ENCODE results near the gene PRKCE.

The PRKCE gene

DNA sequence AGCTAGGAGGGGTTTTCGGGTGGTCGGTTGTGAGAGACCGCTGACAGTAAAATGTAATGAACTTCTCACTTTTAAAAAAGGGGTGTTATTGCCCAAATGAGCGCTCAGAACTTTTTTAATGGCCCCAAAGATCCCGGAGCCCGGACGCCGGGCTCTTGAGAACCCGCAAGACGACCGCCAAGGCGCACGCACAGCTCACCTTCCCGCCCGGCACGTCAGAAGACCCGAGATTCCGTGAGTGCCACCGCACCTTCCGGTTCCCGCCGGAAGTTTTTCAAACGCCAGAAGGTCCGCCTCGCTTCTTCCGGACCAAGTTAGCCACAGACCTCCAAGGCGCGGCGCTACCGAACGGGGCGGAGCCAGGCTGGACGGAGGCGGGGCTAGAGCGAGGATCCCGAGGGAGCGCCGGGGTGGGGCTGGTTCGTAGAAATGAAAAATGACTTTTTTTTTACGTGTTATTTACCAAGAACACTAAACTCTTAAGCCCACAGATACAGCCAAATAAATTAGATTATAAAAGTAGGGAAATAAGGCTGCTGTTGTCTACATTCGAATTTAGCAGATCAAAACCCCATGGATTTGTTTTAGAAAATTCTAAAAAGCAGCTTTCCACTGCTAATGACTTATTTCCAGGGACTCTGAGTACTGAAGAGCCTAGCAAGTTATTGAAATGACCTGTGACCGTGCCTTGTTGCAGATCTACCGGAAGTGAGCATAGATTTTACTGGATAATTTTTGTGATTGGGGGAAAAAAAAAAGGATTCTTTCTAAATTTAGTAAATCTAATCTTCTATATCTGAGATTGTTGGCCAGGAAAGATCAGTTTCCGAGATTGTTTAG lies 40.2 kb upstream of the PRKCE start, which contains the start of gene SRBD1:
TSS of gene SRBD1 (minus strand) at position 248 of the 840 bp plus-strand sequence. CDS start 5,826 bp downstream, outside the sequence.
- no peak for TF ChIP-seq CTCF (conservative IDR thresholded peaks at IDR 0.05; ENCODE audit: low read depth)
- peak; percentile 89 for DNase-seq (ENCODE audit: low spot score)
- peak within 1 kb of the TSS; percentile 90 for H3K27ac ChIP-seq
- POLR2A ChIA-PET (ENCODE audit: low non-redundant PET) = interaction anchor here (0.7 kb wide), 1 partner anchor 44 kb away, joined by 3 read pairs; no protein-coding TSS in a partner anchor
- CTCF ChIA-PET = interaction anchor here (0.7 to 1.1 kb wide), 2 partner anchors 14 to 630 kb away, joined by 3 read pairs; no protein-coding TSS in a partner anchor

DNA sequence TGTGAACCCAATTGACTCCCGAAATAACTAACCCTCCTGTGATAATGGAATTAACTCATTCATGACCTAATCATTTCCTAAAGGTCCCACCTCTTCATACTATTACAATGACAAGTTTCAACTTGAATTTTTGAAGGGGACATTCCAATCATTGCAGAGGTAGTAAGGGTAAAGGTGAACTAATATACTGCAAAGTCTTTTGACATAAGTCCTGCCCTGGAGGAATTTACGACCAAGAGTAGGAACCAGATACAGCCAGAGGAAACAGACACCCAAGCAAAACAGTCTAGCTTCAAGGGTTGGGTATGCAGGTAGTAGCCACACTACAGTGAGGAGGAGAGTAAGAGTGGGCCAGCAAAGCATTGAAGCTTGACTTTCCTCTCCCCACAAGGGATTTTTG lies 39.2 kb upstream of the PRKCE start:
- CTCF ChIA-PET = interaction anchor here (0.5 kb wide), 1 partner anchor 19 kb away, joined by 3 read pairs; no protein-coding TSS in a partner anchor
- DNase-seq (ENCODE audit: low spot score) = peak; percentile 31
- TF ChIP-seq CTCF (conservative IDR thresholded peaks at IDR 0.05; ENCODE audit: low read depth) = no peak
- no peak overlapping the region for H3K27ac ChIP-seq
- POLR2A ChIA-PET (ENCODE audit: low non-redundant PET) = no interaction called here

DNA sequence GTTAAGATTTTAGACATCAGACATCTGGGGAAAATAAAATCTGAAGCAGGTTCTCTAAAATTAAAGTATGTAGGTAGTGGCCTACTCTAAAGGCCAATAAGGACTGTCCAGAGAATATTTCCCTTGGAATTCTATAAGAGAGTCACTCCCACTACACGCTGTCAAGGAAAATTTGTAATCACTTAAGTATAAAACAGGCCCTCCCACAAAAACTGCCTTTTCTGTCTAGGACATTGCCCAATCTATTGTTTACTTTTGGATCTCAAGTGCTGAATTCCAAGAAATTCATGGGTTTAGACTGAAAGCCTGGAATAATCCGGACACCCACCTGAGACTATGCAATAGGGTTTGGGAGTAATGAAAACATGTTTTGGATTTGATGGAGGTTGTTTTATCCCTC lies 38.7 kb upstream of the PRKCE start:
- DNase-seq (ENCODE audit: low spot score) = peak; percentile 15
- ChIA-PET POLR2A (ENCODE audit: low non-redundant PET) (no interaction called here), CTCF (no interaction called here)
- no peak for TF ChIP-seq CTCF (conservative IDR thresholded peaks at IDR 0.05; ENCODE audit: low read depth)
- no peak overlapping the region for H3K27ac ChIP-seq

DNA sequence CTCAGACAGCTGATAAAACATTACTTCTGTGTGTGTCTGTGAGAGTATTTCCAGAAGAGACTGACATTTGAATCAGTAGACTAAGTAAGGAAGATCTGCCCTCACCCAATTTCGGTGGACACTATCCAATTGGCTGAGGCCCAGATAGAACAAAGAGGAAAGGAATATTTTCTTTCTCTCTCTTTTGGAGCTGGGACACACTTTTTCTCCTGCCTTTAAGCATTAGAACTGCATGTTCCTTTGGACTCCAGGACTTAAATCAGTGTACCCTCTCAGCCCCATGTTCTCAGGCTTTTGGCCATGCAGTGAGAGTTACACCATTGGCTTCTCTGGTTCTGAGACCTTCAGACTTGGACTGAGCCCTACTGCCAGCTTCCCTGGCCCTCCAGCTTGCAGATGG lies 37.1 kb upstream of the PRKCE start:
- no peak for TF ChIP-seq CTCF (conservative IDR thresholded peaks at IDR 0.05; ENCODE audit: low read depth)
- CTCF ChIA-PET = interaction anchor here (0.6 to 0.7 kb wide), 2 partner anchors 25 to 499 kb away, joined by 4 to 5 read pairs; no protein-coding TSS in a partner anchor
- H3K27ac ChIP-seq = no peak overlapping the region
- POLR2A ChIA-PET (ENCODE audit: low non-redundant PET) = no interaction called here
- DNase-seq (ENCODE audit: low spot score) = no peak

GRCh38 chr2:45614871-45615415 lies 36.5 kb upstream of the PRKCE start:
- POLR2A ChIA-PET (ENCODE audit: low non-redundant PET) = no interaction called here
- TF ChIP-seq CTCF (conservative IDR thresholded peaks at IDR 0.05; ENCODE audit: low read depth) = no peak
- H3K27ac ChIP-seq = no peak overlapping the region
- no peak for DNase-seq (ENCODE audit: low spot score)
- CTCF ChIA-PET = interaction anchor here (0.6 to 0.7 kb wide), 2 partner anchors 25 to 500 kb away, joined by 4 to 5 read pairs; no protein-coding TSS in a partner anchor

- no peak overlapping the region for H3K27ac ChIP-seq
- DNase-seq (ENCODE audit: low spot score) = peak; percentile 12
- TF ChIP-seq CTCF (conservative IDR thresholded peaks at IDR 0.05; ENCODE audit: low read depth) = no peak
- ChIA-PET POLR2A (ENCODE audit: low non-redundant PET) (no interaction called here), CTCF (no interaction called here)
These were observed 34.6 kb upstream of the PRKCE start for GRCh38 chr2:45616658-45617411.

All from RWPE1 (cell line).